Fibroblast of lung (primary cell): ENCODE results near the gene TSPAN10. TPM values are rescaled to one million over a fixed set of nuclear protein-coding genes. Genes with fewer than 3 reads are reported as not detected.
A peak's percentile ranks its signal among the peaks of the same experiment; 100 is the strongest.

Experiments used
- DNase-seq, 2 donors: peaks; one replicate each; pipeline versions ENCODE4 v3.0.0 to v3.0.0-alpha.2; 2010; ENCODE audit warnings: low read depth in 2 of 2
- H2AFZ ChIP-seq: 2 replicates; pipeline ENCODE4 v1.5.1; 2012; ENCODE audit warnings: low read length, control low read depth, inconsistent platforms
- H3K27ac ChIP-seq: 2 replicates; pipeline ENCODE4 v1.5.1; 2011; ENCODE audit warnings: low read length, control low read depth; ENCODE audit not compliant: insufficient read depth
- H3K27me3 ChIP-seq: 2 replicates; pipeline ENCODE4 v1.5.1; 2011; ENCODE audit warnings: mild to moderate bottlenecking, low read length; ENCODE audit not compliant: control insufficient read depth, insufficient read depth
- H3K36me3 ChIP-seq: 2 replicates; pipeline ENCODE4 v1.5.1; 2011; ENCODE audit warnings: low read length; ENCODE audit not compliant: control insufficient read depth, insufficient read depth
- H3K4me1 ChIP-seq: 2 replicates; pipeline ENCODE4 v1.5.1; 2011; ENCODE audit warnings: low read length; ENCODE audit not compliant: control insufficient read depth, insufficient read depth; ENCODE audit errors: extremely low read depth
- H3K4me2 ChIP-seq: 2 replicates; pipeline ENCODE4 v1.5.1; 2011; ENCODE audit warnings: low read length, control low read depth; ENCODE audit not compliant: insufficient read depth; ENCODE audit errors: extremely low read depth
- H3K4me3 ChIP-seq, 4 experiments: fragments of 200-600 bp in 1 of 4; sonication (generic) in 1 of 4; replicated peaks in 1 of 4; 2 replicates each; pipeline ENCODE4 v1.5.1; 2011 to 2016; ENCODE audit warnings: low read length in 4 of 4, low read depth in 3 of 4, mild to moderate bottlenecking in 3 of 4, control low read depth in 2 of 4, inconsistent platforms in 1 of 4, mixed read lengths in 1 of 4; ENCODE audit not compliant: insufficient read depth in 1 of 4; ENCODE audit errors: control extremely low read depth in 1 of 4
- H3K79me2 ChIP-seq: 2 replicates; pipeline ENCODE4 v1.5.1; 2012; ENCODE audit warnings: mild to moderate bottlenecking, low read length, inconsistent platforms; ENCODE audit not compliant: control insufficient read depth, insufficient read depth
- H3K9ac ChIP-seq: 2 replicates; pipeline ENCODE4 v1.5.1; 2011; ENCODE audit warnings: mild to moderate bottlenecking, low read length, control low read depth; ENCODE audit not compliant: insufficient read depth
- H3K9me3 ChIP-seq: 2 replicates; pipeline ENCODE4 v1.5.1; 2012; ENCODE audit warnings: low read depth, low read length; ENCODE audit not compliant: control insufficient read depth, insufficient read depth
- H4K20me1 ChIP-seq: 2 replicates; pipeline ENCODE4 v1.5.1; 2011; ENCODE audit warnings: low read length; ENCODE audit not compliant: control insufficient read depth, insufficient read depth; ENCODE audit errors: extremely low read depth
- EZH2 ChIP-seq: IDR thresholded peaks from 2 replicates; pipeline ENCODE4 v1.5.1; 2012; ENCODE audit warnings: low read length, control low read depth, mild to moderate bottlenecking; ENCODE audit errors: missing control alignments
- polyA minus RNA-seq: library from RNA; depleted of rRNA, polyadenylated mRNA; stranded (reverse); fragments of >200 nt; gene quantifications from 2 replicates; pipeline ENCODE4 v1.2.3, GENCODE V29; 2011; ENCODE audit warnings: low replicate concordance
- polyA plus RNA-seq, 2 donors: library from polyadenylated mRNA; depleted of rRNA in 1 of 2; stranded (reverse) in 1 of 2; unstranded in 1 of 2; fragments of >200 nt; gene quantifications; 2 replicates each; pipeline ENCODE4 v1.2.1, GENCODE V29; 2011 to 2012; ENCODE audit warnings: missing spikeins in 1 of 2
- total RNA-seq: library from RNA; depleted of rRNA; stranded (reverse); fragments of >200 nt; gene quantifications from 2 replicates; pipeline ENCODE4 v1.2.1, GENCODE V29; 2014
- TF ChIP-seq, protein P1 (sequence below), 2 donors: IDR thresholded peaks in 1 of 2; conservative IDR thresholded peaks in 1 of 2; 1 replicate in 1 of 2; 2 replicates in 1 of 2; pipeline ENCODE4 v1.5.1; 2011 to 2012; ENCODE audit warnings: low read length in 2 of 2, control low read depth in 1 of 2, inconsistent platforms in 1 of 2, low read depth in 1 of 2, mild to moderate bottlenecking in 1 of 2

Gene TSPAN10
- total RNA-seq, result 1.0 and 3.0 TPM in 2 replicates
- 0.94 and 1.3 TPM in 2 replicates for polyA plus RNA-seq
- polyA plus RNA-seq (2012), result 1.7 and 2.1 TPM in 2 replicates
- polyA minus RNA-seq, result 0.56 and 0.63 TPM in 2 replicates

DNA sequence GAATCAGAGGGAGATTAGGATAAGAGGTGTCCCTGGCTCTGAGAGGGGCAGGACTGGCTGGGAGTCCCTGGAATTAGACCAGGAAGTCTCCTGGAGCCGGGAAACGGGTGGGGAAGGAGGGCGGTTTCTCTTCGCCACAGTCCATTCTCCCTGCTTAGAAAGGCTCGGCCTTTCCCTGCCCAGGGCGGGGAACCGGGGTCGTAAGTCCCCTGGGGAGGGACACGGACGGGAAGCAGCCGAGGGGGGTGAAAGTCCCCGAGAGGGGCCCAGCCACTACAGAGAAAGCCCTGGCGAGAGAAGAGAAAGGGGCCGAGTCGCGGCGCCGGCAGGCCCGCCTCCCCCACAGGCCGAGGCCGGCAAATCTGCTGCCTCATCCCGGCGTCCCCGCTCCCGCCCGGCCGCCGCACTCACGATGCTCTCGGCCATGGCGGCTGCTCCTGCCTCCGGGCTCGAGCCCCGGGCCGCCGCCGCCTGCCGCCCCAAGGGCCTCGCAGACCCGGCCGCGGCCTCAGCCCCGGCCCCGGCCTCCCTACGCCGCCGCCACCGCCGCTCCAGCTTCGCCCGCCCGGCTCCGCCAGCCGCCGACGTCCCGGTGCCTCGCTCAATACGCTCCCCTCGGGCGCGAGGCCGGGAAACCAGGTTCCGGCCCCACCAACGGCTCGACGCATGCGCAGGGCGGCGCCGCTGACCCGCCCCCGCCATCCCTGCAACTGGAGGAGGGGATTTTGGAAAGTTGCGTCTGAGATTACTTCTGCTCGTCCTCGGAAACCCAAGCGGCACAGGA lies at the start of gene TSPAN10, which contains the start of gene NPLOC4:
TSPAN10 (plus strand) TSS at position 692 of the 784 bp plus-strand sequence. CDS start 5,217 bp downstream, outside the sequence.
NPLOC4 (minus strand) TSS at position 608 of the 784 bp plus-strand sequence; CDS start at position 426, 182 bp downstream.
- H3K4me3 ChIP-seq, result peak within 1 kb of the TSS; percentile 59 to 92 (median 81)
- DNase-seq, result peak; percentile 75 to 83
- H3K36me3 ChIP-seq, result no peaks in the 10 kb centered on the region
- H3K9me3 ChIP-seq, result no peaks in the 10 kb centered on the region
- no peaks in the 10 kb centered on the region for H3K27me3 ChIP-seq
- H3K4me2 ChIP-seq, result peak within 1 kb of the TSS; percentile 90
- H3K27ac ChIP-seq, result peak within 1 kb of the TSS; percentile 95
- peak within 1 kb of the TSS; percentile 91 for H2AFZ ChIP-seq
- H3K9ac ChIP-seq, result peak within 1 kb of the TSS; percentile 91
- TF ChIP-seq EZH2, result no peak
- TF ChIP-seq, protein P1, sequence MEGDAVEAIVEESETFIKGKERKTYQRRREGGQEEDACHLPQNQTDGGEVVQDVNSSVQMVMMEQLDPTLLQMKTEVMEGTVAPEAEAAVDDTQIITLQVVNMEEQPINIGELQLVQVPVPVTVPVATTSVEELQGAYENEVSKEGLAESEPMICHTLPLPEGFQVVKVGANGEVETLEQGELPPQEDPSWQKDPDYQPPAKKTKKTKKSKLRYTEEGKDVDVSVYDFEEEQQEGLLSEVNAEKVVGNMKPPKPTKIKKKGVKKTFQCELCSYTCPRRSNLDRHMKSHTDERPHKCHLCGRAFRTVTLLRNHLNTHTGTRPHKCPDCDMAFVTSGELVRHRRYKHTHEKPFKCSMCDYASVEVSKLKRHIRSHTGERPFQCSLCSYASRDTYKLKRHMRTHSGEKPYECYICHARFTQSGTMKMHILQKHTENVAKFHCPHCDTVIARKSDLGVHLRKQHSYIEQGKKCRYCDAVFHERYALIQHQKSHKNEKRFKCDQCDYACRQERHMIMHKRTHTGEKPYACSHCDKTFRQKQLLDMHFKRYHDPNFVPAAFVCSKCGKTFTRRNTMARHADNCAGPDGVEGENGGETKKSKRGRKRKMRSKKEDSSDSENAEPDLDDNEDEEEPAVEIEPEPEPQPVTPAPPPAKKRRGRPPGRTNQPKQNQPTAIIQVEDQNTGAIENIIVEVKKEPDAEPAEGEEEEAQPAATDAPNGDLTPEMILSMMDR (conservative IDR thresholded peaks at IDR 0.05 in 1 of 2, IDR thresholded peaks at IDR 0.05 in 1 of 2; ENCODE audit: low read depth in 1 of 2, low read length in 2 of 2), result no peak
- peaks cover 47% of the 10 kb centered on the region for H3K79me2 ChIP-seq
- peaks cover 4% of the 10 kb centered on the region for H3K4me1 ChIP-seq
- H4K20me1 ChIP-seq, result no peaks in the 10 kb centered on the region

DNA sequence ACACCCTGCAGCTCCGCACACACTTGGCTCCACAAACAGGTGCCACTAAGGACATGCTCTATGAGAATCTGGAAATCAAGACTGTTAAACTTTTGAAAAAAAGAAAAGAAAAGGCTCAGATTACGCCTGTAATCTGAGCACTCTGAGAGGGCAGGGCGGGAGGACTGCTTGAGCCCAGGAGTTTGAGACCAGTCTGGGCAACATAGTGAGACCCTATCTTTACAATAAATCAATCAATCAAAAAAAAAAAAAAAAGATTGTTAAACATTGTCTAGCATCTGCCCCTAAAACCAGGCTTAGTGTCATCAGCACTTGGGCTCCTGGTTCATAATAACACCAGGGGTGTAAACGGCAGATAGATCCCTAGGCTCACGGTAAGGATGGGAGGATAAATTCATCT lies 47.4 kb upstream of the TSPAN10 start:
- Histone ChIP-seq H3K4me3 (no peak overlapping the region), H3K36me3 (peaks cover 23% of the 10 kb centered on the region), H3K4me2 (no peak overlapping the region), H3K27ac (no peak overlapping the region), H4K20me1 (no peaks in the 10 kb centered on the region), H3K9me3 (no peaks in the 10 kb centered on the region), H3K4me1 (no peaks in the 10 kb centered on the region), H3K9ac (no peak overlapping the region), H3K79me2 (no peaks in the 10 kb centered on the region), H3K27me3 (no peaks in the 10 kb centered on the region), H2AFZ (no peak overlapping the region)
- DNase-seq, result no peak
- TF ChIP-seq, protein P1 (conservative IDR thresholded peaks at IDR 0.05 in 1 of 2, IDR thresholded peaks at IDR 0.05 in 1 of 2; ENCODE audit: low read depth in 1 of 2, low read length in 2 of 2), result no peak
- TF ChIP-seq EZH2, result no peak

DNA sequence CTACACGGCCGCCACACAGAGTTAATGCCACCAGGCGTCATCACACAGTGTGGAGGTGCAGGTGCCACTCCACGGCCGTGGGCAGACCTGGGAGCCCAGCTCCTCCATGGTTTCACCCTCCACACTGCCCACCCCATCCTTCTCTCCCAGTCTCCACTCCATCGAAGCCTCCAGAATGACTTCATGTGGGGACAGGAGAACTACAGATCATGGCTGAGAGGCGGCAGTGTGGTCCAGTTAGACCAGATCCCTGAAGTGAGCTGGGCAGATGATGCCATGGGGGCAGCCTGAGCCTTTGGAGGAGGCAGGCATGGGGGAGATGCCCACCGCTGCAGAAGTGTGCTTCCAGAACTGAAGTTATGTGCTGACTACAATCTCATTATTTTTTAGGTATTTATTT lies 46.9 kb upstream of the TSPAN10 start:
- Histone ChIP-seq H3K79me2 (no peaks in the 10 kb centered on the region), H3K4me3 (no peak overlapping the region), H2AFZ (no peak overlapping the region), H3K27ac (no peak overlapping the region), H3K36me3 (peaks cover 24% of the 10 kb centered on the region), H3K9me3 (no peaks in the 10 kb centered on the region), H3K9ac (no peak overlapping the region), H4K20me1 (no peaks in the 10 kb centered on the region), H3K4me1 (no peaks in the 10 kb centered on the region), H3K4me2 (no peak overlapping the region), H3K27me3 (no peaks in the 10 kb centered on the region)
- no peak for DNase-seq
- TF ChIP-seq, protein P1 (conservative IDR thresholded peaks at IDR 0.05 in 1 of 2, IDR thresholded peaks at IDR 0.05 in 1 of 2; ENCODE audit: low read depth in 1 of 2, low read length in 2 of 2), result no peak
- no peak for TF ChIP-seq EZH2
